Lung (tissue), 12 donors: ENCODE results near the gene VKORC1. TPM values are rescaled to one million over a fixed set of nuclear protein-coding genes. Genes with fewer than 3 reads are reported as not detected.

Experiments
- ATAC-seq: fragments of 200-7000 bp; cut with Tn5 transposase; one replicate; pipeline ENCODE4 v1.9.1; 2020; ENCODE audit warnings: moderate number of reproducible peaks; ENCODE audit not compliant: insufficient read depth, low FRiP score
- DNase-seq, 3 donors: peaks; one replicate each; pipeline ENCODE4 v3.0.0-alpha.2; 2013 to 2017
- H3K27ac ChIP-seq, 2 donors: one replicate each; pipeline ENCODE4 v1.5.1; 2013; ENCODE audit warnings: mild to moderate bottlenecking in 2 of 2, moderate library complexity in 2 of 2, control low read depth in 1 of 2, inconsistent platforms in 1 of 2, low read depth in 1 of 2, low read length in 1 of 2
- H3K27me3 ChIP-seq, 3 donors: one replicate each; pipeline ENCODE4 v1.5.1; 2013; ENCODE audit warnings: low read length in 2 of 3; ENCODE audit not compliant: control insufficient read depth in 3 of 3, insufficient read depth in 3 of 3
- H3K36me3 ChIP-seq, 4 donors: one replicate each; pipeline ENCODE4 v1.5.1; 2013; ENCODE audit warnings: low read length in 4 of 4, mild to moderate bottlenecking in 1 of 4, moderate library complexity in 1 of 4; ENCODE audit not compliant: control insufficient read depth in 4 of 4, insufficient read depth in 4 of 4
- H3K4me1 ChIP-seq, 5 donors: one replicate each; pipeline ENCODE4 v1.5.1; 2013; ENCODE audit warnings: low read length in 5 of 5, mild to moderate bottlenecking in 2 of 5, moderate library complexity in 1 of 5; ENCODE audit not compliant: control insufficient read depth in 5 of 5, insufficient read depth in 5 of 5
- H3K4me3 ChIP-seq: one replicate; pipeline ENCODE4 v1.5.1; 2013; ENCODE audit warnings: mild to moderate bottlenecking, control low read depth, moderate library complexity
- H3K9ac ChIP-seq, 2 donors: one replicate each; pipeline ENCODE4 v1.5.1; 2013; ENCODE audit warnings: low read length in 2 of 2, control low read depth in 1 of 2; ENCODE audit not compliant: insufficient read depth in 1 of 2
- H3K9me3 ChIP-seq, 4 donors: one replicate each; pipeline ENCODE4 v1.5.1; 2013; ENCODE audit warnings: low read length in 3 of 4, mild to moderate bottlenecking in 1 of 4, moderate library complexity in 1 of 4; ENCODE audit not compliant: control insufficient read depth in 4 of 4, insufficient read depth in 3 of 4
- CTCF ChIP-seq: IDR thresholded peaks from 2 replicates; pipeline ENCODE4 v1.5.1; 2012; ENCODE audit warnings: mild to moderate bottlenecking; ENCODE audit errors: control extremely low read depth, extremely low read depth
- WGBS, 2 donors: extraction: QIAGEN DNeasy Blood & Tissue Kit; methylation state at CpG; one replicate each; pipeline ENCODE4 v1.1.7; 2013; 5-methylcytosine and 5-hydroxymethylcytosine counted together
- polyA plus RNA-seq, 2 donors: library from polyadenylated mRNA; stranded (reverse); fragments of 200-250 nt; gene quantifications; one replicate each; pipeline ENCODE4 v1.2.1, GENCODE V29; 2013
- total RNA-seq, 2 donors: library from RNA; depleted of rRNA in 1 of 2; stranded (reverse); fragments of >200 nt in 1 of 2; gene quantifications; one replicate each; pipeline ENCODE4 v1.2.1, GENCODE V29; 2014 to 2021
- donor health status: control.
- donor health status: control.
- donor health status: Bipolar disorder and iron deficiency.
- donor health status: healthy.
- donor health status: DM: yes; HTN: yes; CAD: no.

The VKORC1 gene
- total and polyA plus RNA-seq, 4 donors, result 49.4 to 118 (median 70.5) TPM

- H3K4me1 ChIP-seq, result peaks cover 0 to 4% (median 3%) of the 10 kb centered on the region in 5 donors
- ATAC-seq, result no peak
- no peaks in the 10 kb centered on the region for H3K27me3 ChIP-seq
- H3K9me3 ChIP-seq, result no peaks in the 10 kb centered on the region
- H3K4me3 ChIP-seq, result no peak overlapping the region
- H3K9ac ChIP-seq, result no peak overlapping the region
- no peak for DNase-seq
- WGBS, 2 donors, result 94 to 97% methylated on average over 5 of the region's 5 CpGs
- peaks cover 0 to 13% (median 2%) of the 10 kb centered on the region in 4 donors for H3K36me3 ChIP-seq
- TF ChIP-seq CTCF, result no peak
- no peak overlapping the region for H3K27ac ChIP-seq
Measured at GRCh38 chr16:31092330-31092729, 2.3 kb downstream of the VKORC1 start.

- no peak for TF ChIP-seq CTCF
- no peak overlapping the region for H3K27ac ChIP-seq
- DNase-seq, result no peak
- H3K9me3 ChIP-seq, result no peaks in the 10 kb centered on the region
- H3K9ac ChIP-seq, result no peak overlapping the region
- H3K36me3 ChIP-seq, result peaks cover 0 to 13% (median 2%) of the 10 kb centered on the region in 4 donors
- H3K4me1 ChIP-seq, result peaks cover 0 to 4% (median 3%) of the 10 kb centered on the region in 5 donors
- 91 to 97% methylated on average over 2 of the region's 2 CpGs for WGBS, 2 donors
- no peak for ATAC-seq
- no peak overlapping the region for H3K4me3 ChIP-seq
- H3K27me3 ChIP-seq, result no peaks in the 10 kb centered on the region
Measured at GRCh38 chr16:31090540-31090939, 4.1 kb downstream of the VKORC1 start.

GRCh38 chr16:31089199-31089598 lies 5.4 kb downstream of the VKORC1 start:
- no peak overlapping the region for H3K4me3 ChIP-seq
- no peak overlapping the region for H3K27ac ChIP-seq
- ATAC-seq (no peak), DNase-seq (no peak)
- H3K36me3 ChIP-seq, result peaks cover 0 to 22% (median 2%) of the 10 kb centered on the region in 4 donors
- H3K27me3 ChIP-seq, result no peaks in the 10 kb centered on the region
- no peak for TF ChIP-seq CTCF
- WGBS, 2 donors, result 89 to 95% methylated on average over 8 of the region's 8 CpGs
- peaks cover 0 to 4% (median 3%) of the 10 kb centered on the region in 5 donors for H3K4me1 ChIP-seq
- H3K9me3 ChIP-seq, result no peaks in the 10 kb centered on the region
- H3K9ac ChIP-seq, result no peak overlapping the region
